ENCODE measurements around the gene DIS3L2.
"Not testable (repeated sequence)": the region's sequence is repeated elsewhere in the genome, so short reads cannot be mapped to it uniquely, and the experiment has no call there.

Gene DIS3L2

GRCh38 chr2:232381204-232382031, 419.9 kb downstream of the DIS3L2 start:
- not testable (repeated sequence) for DNase-seq (ENCODE audit: low read depth in 4 of 4, low spot score in 1 of 4)

GRCh38 chr2:232382331-232383225, 421.1 kb downstream of the DIS3L2 start:
- DNase-seq (ENCODE audit: low read depth in 4 of 4, low spot score in 1 of 4): no peak

DNA sequence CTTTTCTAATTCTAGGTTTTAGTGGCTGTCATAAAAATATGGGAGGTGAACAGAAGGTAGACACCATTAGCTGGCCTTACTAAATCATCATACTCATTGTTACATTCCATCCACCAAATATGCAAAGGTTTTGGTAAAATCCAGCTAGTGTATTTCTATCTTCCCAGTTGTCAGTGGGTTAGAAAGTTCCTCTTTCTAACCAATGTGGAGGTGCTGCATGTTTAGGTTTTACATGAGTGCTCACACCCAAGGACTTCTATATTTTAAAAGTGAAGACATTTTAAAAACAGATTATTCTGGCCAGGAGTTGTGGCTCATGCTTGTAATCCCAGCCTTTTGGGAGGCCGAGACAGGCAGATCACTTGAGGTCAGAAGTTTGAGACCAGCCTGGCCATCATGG, 423.0 kb downstream of the DIS3L2 start:
- DNase-seq (ENCODE audit: low read depth in 4 of 4, low spot score in 1 of 4): no peak

DNA sequence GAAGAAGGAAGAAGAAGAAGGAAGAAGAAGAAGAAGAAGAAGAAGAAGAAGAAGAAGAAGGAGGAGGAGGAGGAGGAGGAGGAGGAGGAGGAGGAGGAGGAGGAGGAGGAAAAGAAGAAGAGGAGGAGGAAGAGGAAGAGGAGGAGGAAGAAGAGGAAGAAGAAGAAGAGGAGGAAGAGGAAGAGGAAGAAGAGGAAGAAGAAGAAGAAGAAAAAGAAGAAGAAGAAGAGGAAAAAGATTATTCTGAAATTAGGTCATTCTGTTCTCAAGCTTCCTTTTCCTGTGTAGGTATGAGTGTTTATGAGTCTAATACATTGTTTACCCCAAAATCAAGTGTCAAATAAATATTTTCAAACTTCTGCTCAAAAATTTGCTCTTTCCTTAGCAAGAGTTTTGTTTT, 423.5 kb downstream of the DIS3L2 start:
- DNase-seq (ENCODE audit: low read depth in 4 of 4, low spot score in 1 of 4): not testable (repeated sequence)

DNA sequence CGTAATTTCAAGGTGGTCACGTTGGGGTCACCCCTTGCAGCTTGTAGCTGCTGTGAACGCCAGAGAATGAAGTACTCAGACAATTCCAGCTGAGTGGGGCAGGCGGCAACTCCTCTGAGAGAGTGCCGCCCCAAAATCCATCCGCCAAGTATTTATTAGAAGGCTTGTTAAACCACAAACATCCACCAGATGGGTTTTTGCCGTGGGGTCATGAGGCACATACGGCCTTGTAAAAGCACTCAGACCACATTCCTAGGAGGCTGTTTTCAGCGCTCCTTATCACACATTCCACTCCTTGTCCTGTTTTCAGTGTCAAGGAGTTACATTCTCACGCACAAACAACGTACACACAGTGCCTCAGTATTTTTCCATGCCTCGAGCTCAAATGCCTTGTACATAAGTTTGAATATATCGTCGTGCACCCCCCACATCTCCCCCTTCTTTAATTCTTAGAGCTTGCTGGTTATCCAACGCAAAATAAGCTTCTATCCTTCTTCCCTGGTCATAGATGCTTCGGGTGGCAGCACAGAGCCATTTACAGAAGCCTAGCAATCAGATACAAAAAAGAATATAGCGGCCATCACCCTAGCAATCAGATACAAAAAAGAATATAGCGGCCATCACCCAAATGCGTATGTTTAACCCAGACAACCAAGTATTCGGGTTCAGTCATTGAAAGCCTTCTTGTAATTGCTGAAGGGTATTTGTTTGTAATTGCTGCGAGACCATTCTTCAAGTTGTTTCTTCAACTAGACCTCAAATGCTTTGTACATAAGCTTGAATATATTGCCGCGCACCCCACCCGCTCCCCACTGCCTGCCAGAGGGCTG, 424.4 kb downstream of the DIS3L2 start:
- DNase-seq (ENCODE audit: low read depth in 4 of 4, low spot score in 1 of 4): no peak

DNA sequence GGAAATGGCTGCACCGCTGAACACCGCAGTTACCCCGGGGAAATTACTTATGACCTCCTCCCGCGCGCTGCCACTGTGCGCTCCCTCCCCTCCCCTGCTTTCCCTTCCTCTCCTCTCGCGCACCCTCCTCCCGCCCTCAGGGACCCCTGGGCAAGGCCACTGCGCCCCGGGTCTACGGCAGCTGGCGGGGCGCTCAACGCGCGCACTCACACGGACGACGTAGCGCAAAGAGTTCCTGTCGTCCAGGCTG, 424.9 kb downstream of the DIS3L2 start:
- no peak for DNase-seq (ENCODE audit: low read depth in 4 of 4, low spot score in 1 of 4)

All from stimulated activated CD4-positive, alpha-beta T cell treated with anti-CD3 and anti-CD28 coated beads, Interleukin-1b, Interleukin-23, amount 100 ng/mL, for 24 hours (primary cell).